Progenitor cell of endocrine pancreas (in vitro differentiated cells): Measurements from ENCODE around the gene MAD1L1. TPM values are rescaled to one million over a fixed set of nuclear protein-coding genes. Genes with fewer than 3 reads are reported as not detected.
A peak's percentile ranks its signal among the peaks of the same experiment; 100 is the strongest.
"Not testable (repeated sequence)": the region's sequence is repeated elsewhere in the genome, so short reads cannot be mapped to it uniquely, and the experiment has no call there.

ENCODE experiments used
- DNase-seq: peaks from one replicate; pipeline ENCODE4 v3.0.0; 2021; ENCODE audit warnings: low spot score; ENCODE audit not compliant: unreplicated experiment
- H3K27ac Mint-ChIP-seq: 2 replicates; pipeline ENCODE4 v1.8.0; 2021; ENCODE audit warnings: mild to moderate bottlenecking, moderate library complexity, mixed read lengths
- H3K27me3 Mint-ChIP-seq: 2 replicates; pipeline ENCODE4 v1.8.0; 2021; ENCODE audit warnings: mixed read lengths
- H3K36me3 Mint-ChIP-seq: 2 replicates; pipeline ENCODE4 v1.8.0; 2022; ENCODE audit warnings: mixed read lengths; ENCODE audit not compliant: insufficient read depth
- H3K4me1 Mint-ChIP-seq: 2 replicates; pipeline ENCODE4 v1.8.0; 2021; ENCODE audit warnings: low read depth, mixed read lengths
- H3K4me3 Mint-ChIP-seq: 2 replicates; pipeline ENCODE4 v1.8.0; 2021; ENCODE audit warnings: low read depth, mild to moderate bottlenecking, moderate library complexity, mixed read lengths
- H3K9me3 Mint-ChIP-seq: 2 replicates; pipeline ENCODE4 v1.8.0; 2021; ENCODE audit warnings: low read depth, mixed read lengths
- total RNA-seq: library from RNA; stranded (reverse); gene quantifications from 2 replicates; pipeline ENCODE4 v1.2.1, GENCODE V29; 2021
- TF ChIP-seq, protein P1 (sequence below): fragments of 200-600 bp; sonication (generic); IDR thresholded peaks from one replicate; pipeline ENCODE4 v1.5.0; 2021; ENCODE audit warnings: antibody characterized with exemption, mild to moderate bottlenecking; ENCODE audit not compliant: unreplicated experiment

The MAD1L1 gene
- total RNA-seq, 1 donor from 2014 or later, result 49.8 TPM

GRCh38 chr7:2165610-2166594 is 66.8 kb downstream of the MAD1L1 start:
- TF ChIP-seq, protein P1, sequence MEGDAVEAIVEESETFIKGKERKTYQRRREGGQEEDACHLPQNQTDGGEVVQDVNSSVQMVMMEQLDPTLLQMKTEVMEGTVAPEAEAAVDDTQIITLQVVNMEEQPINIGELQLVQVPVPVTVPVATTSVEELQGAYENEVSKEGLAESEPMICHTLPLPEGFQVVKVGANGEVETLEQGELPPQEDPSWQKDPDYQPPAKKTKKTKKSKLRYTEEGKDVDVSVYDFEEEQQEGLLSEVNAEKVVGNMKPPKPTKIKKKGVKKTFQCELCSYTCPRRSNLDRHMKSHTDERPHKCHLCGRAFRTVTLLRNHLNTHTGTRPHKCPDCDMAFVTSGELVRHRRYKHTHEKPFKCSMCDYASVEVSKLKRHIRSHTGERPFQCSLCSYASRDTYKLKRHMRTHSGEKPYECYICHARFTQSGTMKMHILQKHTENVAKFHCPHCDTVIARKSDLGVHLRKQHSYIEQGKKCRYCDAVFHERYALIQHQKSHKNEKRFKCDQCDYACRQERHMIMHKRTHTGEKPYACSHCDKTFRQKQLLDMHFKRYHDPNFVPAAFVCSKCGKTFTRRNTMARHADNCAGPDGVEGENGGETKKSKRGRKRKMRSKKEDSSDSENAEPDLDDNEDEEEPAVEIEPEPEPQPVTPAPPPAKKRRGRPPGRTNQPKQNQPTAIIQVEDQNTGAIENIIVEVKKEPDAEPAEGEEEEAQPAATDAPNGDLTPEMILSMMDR, result no peak
- H3K27me3 Mint-ChIP-seq, result no peaks in the 10 kb centered on the region
- H3K27ac Mint-ChIP-seq, result no peak overlapping the region
- H3K4me3 Mint-ChIP-seq, result no peak overlapping the region
- no peak for DNase-seq
- peaks cover 12% of the 10 kb centered on the region for H3K36me3 Mint-ChIP-seq
- peaks cover 13% of the 10 kb centered on the region for H3K4me1 Mint-ChIP-seq
- no peaks in the 10 kb centered on the region for H3K9me3 Mint-ChIP-seq

- H3K27ac Mint-ChIP-seq, result peak overlapping the region; percentile 12
- peaks cover 10% of the 10 kb centered on the region for H3K36me3 Mint-ChIP-seq
- peaks cover 13% of the 10 kb centered on the region for H3K4me1 Mint-ChIP-seq
- no peak for DNase-seq
- no peaks in the 10 kb centered on the region for H3K9me3 Mint-ChIP-seq
- TF ChIP-seq, protein P1, result no peak
- no peaks in the 10 kb centered on the region for H3K27me3 Mint-ChIP-seq
- no peak overlapping the region for H3K4me3 Mint-ChIP-seq
Observed at GRCh38 chr7:2165239-2165609, 67.5 kb downstream of the MAD1L1 start.

DNA sequence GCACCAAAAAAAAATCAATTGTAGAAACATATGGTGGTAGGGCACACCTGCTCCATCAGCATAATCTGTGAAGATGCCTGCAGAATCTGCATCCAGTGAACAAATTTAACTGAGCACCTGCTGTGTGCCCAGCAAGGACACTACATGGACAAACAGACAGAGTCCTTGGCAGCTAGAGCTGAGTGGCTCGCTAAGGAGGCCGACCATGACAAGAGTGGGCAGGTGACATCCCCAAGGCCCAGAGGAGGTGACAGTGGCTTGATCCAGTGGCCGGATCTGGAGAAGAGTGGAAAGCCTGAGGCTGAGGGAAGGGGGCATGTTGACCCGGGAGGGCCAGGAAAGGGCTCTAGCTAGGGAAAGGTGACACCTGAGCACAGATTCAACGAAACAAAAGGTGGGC is 68.1 kb downstream of the MAD1L1 start:
- Mint-ChIP-seq H3K9me3 (no peaks in the 10 kb centered on the region), H3K27ac (peak overlapping the region; percentile 12), H3K4me1 (peaks cover 13% of the 10 kb centered on the region), H3K4me3 (no peak overlapping the region), H3K36me3 (peaks cover 10% of the 10 kb centered on the region), H3K27me3 (no peaks in the 10 kb centered on the region)
- DNase-seq, result no peak
- TF ChIP-seq, protein P1, result no peak

- Mint-ChIP-seq H3K36me3 (peaks cover 7% of the 10 kb centered on the region), H3K4me3 (no peak overlapping the region), H3K9me3 (no peaks in the 10 kb centered on the region), H3K27me3 (no peaks in the 10 kb centered on the region), H3K4me1 (peaks cover 19% of the 10 kb centered on the region), H3K27ac (peak overlapping the region; percentile 77)
- no peak for DNase-seq
- TF ChIP-seq, protein P1, result no peak
Observed at GRCh38 chr7:2163600-2164555, 68.9 kb downstream of the MAD1L1 start.

DNA sequence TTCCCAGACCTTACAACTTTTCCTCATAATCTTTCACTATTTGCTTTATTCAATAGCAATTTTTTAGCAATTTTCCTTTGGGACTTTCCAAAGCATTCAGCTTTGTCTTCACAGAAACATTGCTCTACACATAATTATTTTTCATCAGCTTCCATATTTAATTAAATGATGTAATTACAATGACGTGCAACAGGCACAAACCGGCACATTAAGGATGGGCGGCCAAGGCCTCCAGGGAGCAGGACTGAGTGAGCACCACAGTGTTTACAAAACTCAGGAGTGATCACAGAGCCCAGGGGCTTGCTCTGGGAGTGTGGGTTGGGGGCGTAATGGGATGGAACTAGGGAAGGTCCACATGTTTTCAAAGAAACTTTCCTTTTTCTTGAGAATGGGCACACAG is 69.8 kb downstream of the MAD1L1 start:
- Mint-ChIP-seq H3K27ac (peak overlapping the region; percentile 77), H3K27me3 (no peaks in the 10 kb centered on the region), H3K4me3 (peak overlapping the region; percentile 7), H3K36me3 (peaks cover 4% of the 10 kb centered on the region), H3K9me3 (no peaks in the 10 kb centered on the region), H3K4me1 (peaks cover 26% of the 10 kb centered on the region)
- no peak for DNase-seq
- TF ChIP-seq, protein P1, result no peak

DNA sequence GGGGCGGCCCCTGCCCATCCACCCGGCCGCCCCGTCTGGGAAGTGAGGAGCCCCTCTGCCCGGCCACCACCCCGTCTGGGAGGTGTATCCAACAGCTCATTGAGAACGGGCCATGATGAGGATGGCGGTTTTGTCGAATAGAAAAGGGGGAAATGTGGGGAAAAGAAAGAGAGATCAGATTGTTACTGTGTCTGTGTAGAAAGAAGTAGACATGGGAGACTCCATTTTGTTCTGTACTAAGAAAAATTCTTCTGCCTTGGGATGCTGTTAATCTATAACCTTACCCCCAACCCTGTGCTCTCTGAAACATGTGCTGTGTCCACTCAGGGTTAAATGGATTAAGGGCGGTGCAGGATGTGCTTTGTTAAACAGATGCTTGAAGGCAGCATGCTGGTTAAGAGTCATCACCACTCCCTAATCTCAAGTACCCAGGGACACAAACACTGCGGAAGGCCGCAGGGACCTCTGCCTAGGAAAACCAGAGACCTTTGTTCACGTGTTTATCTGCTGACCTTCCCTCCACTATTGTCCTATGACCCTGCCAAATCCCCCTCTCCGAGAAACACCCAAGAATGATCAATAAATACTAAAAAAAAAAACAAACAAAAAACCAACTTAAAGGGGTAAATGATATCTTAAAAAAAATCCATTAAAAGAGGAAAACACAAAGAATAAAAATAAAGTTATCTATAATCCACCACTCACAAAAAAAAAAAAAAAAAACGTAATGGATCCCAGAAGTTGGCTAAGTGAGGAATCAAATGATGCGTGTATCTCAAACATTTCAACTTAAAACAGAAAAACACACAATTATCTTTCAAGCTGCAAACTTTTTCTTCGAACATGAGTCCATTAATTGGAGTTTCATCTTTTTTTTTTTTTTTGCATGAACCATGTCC is 70.5 kb downstream of the MAD1L1 start:
- DNase-seq, H3K27me3 Mint-ChIP-seq, H3K36me3 Mint-ChIP-seq, H3K9me3 Mint-ChIP-seq, H3K4me3 Mint-ChIP-seq: not testable (repeated sequence)
- Mint-ChIP-seq H3K4me1 (peaks cover 33% of the 10 kb centered on the region), H3K27ac (peak overlapping the region; percentile 78)
